ENCODE data around the gene CAMK2G.

DNA sequence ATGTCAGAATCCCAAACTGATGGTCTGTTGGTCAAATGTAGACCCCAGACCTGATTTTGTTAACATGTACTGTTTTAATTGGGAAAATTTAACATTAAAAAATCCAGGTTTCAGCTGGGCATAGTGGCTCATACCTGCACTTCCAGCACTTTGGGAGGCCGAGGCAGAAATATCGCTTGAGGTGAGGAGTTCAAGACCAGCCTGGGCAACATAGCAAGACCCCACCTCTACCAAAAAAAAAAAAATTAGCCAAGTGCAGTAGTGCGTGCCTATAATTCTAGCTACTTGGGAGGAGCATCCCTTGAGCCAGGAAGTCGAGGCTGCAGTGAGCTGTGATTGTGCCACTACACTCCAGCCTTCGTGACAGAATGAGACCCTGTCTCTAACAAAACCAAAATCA, 15.9 kb upstream of the CAMK2G start:
- TF ChIP-seq, protein P1, sequence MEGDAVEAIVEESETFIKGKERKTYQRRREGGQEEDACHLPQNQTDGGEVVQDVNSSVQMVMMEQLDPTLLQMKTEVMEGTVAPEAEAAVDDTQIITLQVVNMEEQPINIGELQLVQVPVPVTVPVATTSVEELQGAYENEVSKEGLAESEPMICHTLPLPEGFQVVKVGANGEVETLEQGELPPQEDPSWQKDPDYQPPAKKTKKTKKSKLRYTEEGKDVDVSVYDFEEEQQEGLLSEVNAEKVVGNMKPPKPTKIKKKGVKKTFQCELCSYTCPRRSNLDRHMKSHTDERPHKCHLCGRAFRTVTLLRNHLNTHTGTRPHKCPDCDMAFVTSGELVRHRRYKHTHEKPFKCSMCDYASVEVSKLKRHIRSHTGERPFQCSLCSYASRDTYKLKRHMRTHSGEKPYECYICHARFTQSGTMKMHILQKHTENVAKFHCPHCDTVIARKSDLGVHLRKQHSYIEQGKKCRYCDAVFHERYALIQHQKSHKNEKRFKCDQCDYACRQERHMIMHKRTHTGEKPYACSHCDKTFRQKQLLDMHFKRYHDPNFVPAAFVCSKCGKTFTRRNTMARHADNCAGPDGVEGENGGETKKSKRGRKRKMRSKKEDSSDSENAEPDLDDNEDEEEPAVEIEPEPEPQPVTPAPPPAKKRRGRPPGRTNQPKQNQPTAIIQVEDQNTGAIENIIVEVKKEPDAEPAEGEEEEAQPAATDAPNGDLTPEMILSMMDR (IDR thresholded peaks at IDR 0.05; ENCODE audit: borderline replicate concordance, extremely low read depth, low read length, poor library complexity, severe bottlenecking) = no peak
- no peak for TF ChIP-seq EZH2 (IDR thresholded peaks at IDR 0.05; ENCODE audit: borderline replicate concordance, low read depth, low read length, severe bottlenecking)
